Gastrocnemius medialis (tissue), 4 donors: ENCODE measurements around the gene PRPF19. TPM values are rescaled to one million over a fixed set of nuclear protein-coding genes. Genes with fewer than 3 reads are reported as not detected.

ENCODE experiments used
- ATAC-seq, 2 donors: fragments of 150-250 bp; one replicate each; pipeline ENCODE4 v1.9.1; 2016
- DNase-seq, 2 donors: peaks; one replicate each; pipeline ENCODE4 v3.0.0-alpha.2; 2019
- H3K27ac ChIP-seq, 4 donors: fragments of 200-600 bp; sonication (generic); 1 replicate in 1 of 4; 2 replicates in 3 of 4; pipeline ENCODE4 v1.5.1; 2016 to 2018; ENCODE audit warnings: mild to moderate bottlenecking in 2 of 4, moderate library complexity in 1 of 4
- H3K27me3 ChIP-seq, 3 donors: fragments of 200-600 bp; sonication (generic) in 2 of 3; 1 replicate in 1 of 3; 2 replicates in 2 of 3; pipeline versions ENCODE4 v1.5.1 to v1.6.0; 2016 to 2019; ENCODE audit warnings: mild to moderate bottlenecking in 1 of 3, moderate library complexity in 1 of 3
- H3K36me3 ChIP-seq, 2 donors: fragments of 200-600 bp; sonication (generic) in 1 of 2; one replicate each; pipeline ENCODE4 v1.5.1; 2017 to 2018
- H3K4me1 ChIP-seq, 2 donors: fragments of 200-600 bp; sonication (generic) in 1 of 2; one replicate each; pipeline ENCODE4 v1.5.1; 2016 to 2017; ENCODE audit warnings: mild to moderate bottlenecking in 2 of 2
- H3K4me3 ChIP-seq, 4 donors: fragments of 200-600 bp; sonication (generic) in 3 of 4; 1 replicate in 1 of 4; 2 replicates in 3 of 4; pipeline ENCODE4 v1.5.1; 2016 to 2019; ENCODE audit warnings: mild to moderate bottlenecking in 2 of 4
- H3K9me3 ChIP-seq, 3 donors: fragments of 200-600 bp; sonication (generic) in 2 of 3; 1 replicate in 1 of 3; 2 replicates in 2 of 3; pipeline ENCODE4 v1.5.1; 2016 to 2019
- POLR2A ChIP-seq, 2 donors: fragments of 450-650 bp; IDR thresholded peaks; one replicate each; pipeline ENCODE4 v1.6.1; 2017; ENCODE audit warnings: antibody characterized with exemption in 2 of 2, mild to moderate bottlenecking in 2 of 2, moderate library complexity in 2 of 2
- in situ Hi-C, 4 donors: fragments of 200-750 bp; cut with MboI; loops; one replicate each; pipeline versions ENCODE4 v1.15.0 to v1.8.0; 2017; ENCODE audit warnings: low sequenced_read_pairs in 4 of 4
- intact Hi-C: fragments of 100-400 bp; cut with DNase I; formaldehyde crosslinking; loops from one replicate; pipeline ENCODE4 v1.15.1; 2023; ENCODE audit warnings: low total_unique reads
- total RNA-seq, 4 donors: library from RNA; depleted of rRNA; stranded (reverse); fragments of >200 nt; gene quantifications; one replicate each; pipeline versions ENCODE4 v1.1.0 to v1.2.3, GENCODE V29; 2016
- TF ChIP-seq, protein P1 (sequence below), 5 experiments: fragments of 450-650 bp in 3 of 5; fragments of 200-600 bp in 2 of 5; sonication (generic) in 2 of 5; IDR thresholded peaks in 4 of 5; conservative IDR thresholded peaks in 1 of 5; 1 replicate in 4 of 5; 2 replicates in 1 of 5; pipeline ENCODE4 v1.5.1; 2016 to 2019; ENCODE audit warnings: antibody characterized with exemption in 5 of 5, mild to moderate bottlenecking in 3 of 5, moderate library complexity in 3 of 5

Gene PRPF19
- total RNA-seq, 4 donors from 2014 or later = 55.5 to 75.6 (median 71.9) TPM

DNA sequence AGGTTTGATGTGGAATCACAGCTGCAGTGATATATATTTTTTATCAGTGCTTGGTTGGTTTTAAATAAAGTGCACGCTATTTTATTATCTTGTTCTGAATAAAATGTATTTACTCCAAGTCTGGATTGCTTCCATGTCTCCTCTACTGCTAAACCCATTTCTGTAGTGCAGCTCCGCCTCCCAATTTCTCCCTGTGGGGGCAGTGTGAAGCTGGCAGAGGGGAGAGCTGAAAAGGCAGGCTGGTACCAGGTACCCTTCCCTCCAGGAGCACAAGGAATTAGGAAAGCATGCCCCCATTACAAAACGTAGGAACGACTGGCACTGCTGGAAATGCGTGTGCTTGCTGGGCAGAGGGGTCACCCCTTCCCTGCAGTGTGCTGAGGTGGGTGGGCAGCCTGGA lies 16.9 kb upstream of the PRPF19 start:
- in situ Hi-C loops = loop anchor here in 1 of 4 donors (25.0 kb wide), 1 partner anchor 239 kb away; the partner anchor contains the start of gene VPS37C
- intact Hi-C loops = no loop called here
- no peak for ATAC-seq

DNA sequence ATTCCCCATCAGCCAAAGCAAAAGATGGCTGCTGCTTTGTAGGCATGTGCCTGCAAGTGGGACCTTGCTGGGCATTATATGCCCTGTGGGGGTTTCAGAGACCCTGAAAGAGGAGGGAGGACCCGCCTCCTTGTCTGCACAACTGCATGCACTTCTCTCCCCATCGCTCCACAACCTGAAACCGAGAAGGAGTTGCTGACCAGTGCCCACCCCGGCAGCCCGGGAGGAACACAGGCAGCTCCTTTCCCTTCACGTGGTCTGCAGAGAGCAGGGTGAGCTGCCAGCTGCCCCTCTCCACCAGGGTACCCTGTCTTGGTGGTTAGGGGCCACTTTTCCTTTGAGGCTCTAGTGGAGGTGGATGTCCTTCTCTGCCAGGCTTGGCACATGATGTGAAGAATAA lies 16.5 kb upstream of the PRPF19 start:
- peaks cover 0 to 36% of the 10 kb centered on the region in 2 donors for H3K36me3 ChIP-seq
- intact Hi-C loops (no loop called here), in situ Hi-C loops (loop anchor here in 1 of 4 donors (25.0 kb wide), 1 partner anchor 239 kb away; the partner anchor contains the start of gene VPS37C)
- peaks cover 10 to 29% (median 21%) of the 10 kb centered on the region in 3 donors for H3K27me3 ChIP-seq
- DNase-seq = no peak
- H3K9me3 ChIP-seq = no peaks in the 10 kb centered on the region
- no peak for ATAC-seq
- peaks cover 24 to 39% of the 10 kb centered on the region in 2 donors for H3K4me1 ChIP-seq
- H3K27ac ChIP-seq = no peak overlapping the region
- no peak for TF ChIP-seq POLR2A (IDR thresholded peaks at IDR 0.05)
- TF ChIP-seq, protein P1, sequence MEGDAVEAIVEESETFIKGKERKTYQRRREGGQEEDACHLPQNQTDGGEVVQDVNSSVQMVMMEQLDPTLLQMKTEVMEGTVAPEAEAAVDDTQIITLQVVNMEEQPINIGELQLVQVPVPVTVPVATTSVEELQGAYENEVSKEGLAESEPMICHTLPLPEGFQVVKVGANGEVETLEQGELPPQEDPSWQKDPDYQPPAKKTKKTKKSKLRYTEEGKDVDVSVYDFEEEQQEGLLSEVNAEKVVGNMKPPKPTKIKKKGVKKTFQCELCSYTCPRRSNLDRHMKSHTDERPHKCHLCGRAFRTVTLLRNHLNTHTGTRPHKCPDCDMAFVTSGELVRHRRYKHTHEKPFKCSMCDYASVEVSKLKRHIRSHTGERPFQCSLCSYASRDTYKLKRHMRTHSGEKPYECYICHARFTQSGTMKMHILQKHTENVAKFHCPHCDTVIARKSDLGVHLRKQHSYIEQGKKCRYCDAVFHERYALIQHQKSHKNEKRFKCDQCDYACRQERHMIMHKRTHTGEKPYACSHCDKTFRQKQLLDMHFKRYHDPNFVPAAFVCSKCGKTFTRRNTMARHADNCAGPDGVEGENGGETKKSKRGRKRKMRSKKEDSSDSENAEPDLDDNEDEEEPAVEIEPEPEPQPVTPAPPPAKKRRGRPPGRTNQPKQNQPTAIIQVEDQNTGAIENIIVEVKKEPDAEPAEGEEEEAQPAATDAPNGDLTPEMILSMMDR (IDR thresholded peaks at IDR 0.05 in 4 of 5, conservative IDR thresholded peaks at IDR 0.05 in 1 of 5) = no peak
- no peak overlapping the region for H3K4me3 ChIP-seq

More for the DNA sequence above, 16.9 kb upstream of the PRPF19 start:
- Histone ChIP-seq H3K9me3 (no peaks in the 10 kb centered on the region), H3K4me1 (peaks cover 20 to 35% of the 10 kb centered on the region in 2 donors), H3K4me3 (no peak overlapping the region), H3K27ac (no peak overlapping the region), H3K27me3 (peaks cover 10 to 29% (median 21%) of the 10 kb centered on the region in 3 donors), H3K36me3 (peaks cover 0 to 36% of the 10 kb centered on the region in 2 donors)
- no peak for DNase-seq
- TF ChIP-seq, protein P1 (IDR thresholded peaks at IDR 0.05 in 4 of 5, conservative IDR thresholded peaks at IDR 0.05 in 1 of 5) = no peak
- TF ChIP-seq POLR2A (IDR thresholded peaks at IDR 0.05) = no peak

DNA sequence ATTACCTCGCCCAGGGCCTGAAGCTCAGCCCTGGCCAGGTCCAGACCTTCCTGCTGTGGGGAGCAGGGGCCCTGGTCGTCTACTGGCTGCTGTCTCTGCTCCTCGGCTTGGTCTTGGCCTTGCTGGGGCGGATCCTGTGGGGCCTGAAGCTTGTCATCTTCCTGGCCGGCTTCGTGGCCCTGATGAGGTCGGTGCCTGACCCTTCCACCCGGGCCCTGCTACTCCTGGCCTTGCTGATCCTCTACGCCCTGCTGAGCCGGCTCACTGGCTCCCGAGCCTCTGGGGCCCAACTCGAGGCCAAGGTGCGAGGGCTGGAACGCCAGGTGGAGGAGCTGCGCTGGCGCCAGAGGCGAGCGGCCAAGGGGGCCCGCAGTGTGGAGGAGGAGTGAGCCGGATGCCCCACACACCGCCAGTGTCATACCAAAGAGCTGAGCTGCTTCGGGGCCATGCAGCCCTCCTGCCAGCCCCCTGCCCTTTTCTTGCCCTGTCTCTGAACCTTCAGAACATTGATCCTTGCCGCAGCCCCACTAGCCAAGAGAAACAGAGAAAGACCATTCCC lies 15.5 kb upstream of the PRPF19 start:
- intact Hi-C loops (no loop called here), in situ Hi-C loops (loop anchor here in 1 of 4 donors (25.0 kb wide), 1 partner anchor 240 kb away; the partner anchor contains the start of gene VPS37C)
- H3K36me3 ChIP-seq = peaks cover 0 to 36% of the 10 kb centered on the region in 2 donors
- H3K27me3 ChIP-seq = peaks cover 7 to 22% (median 21%) of the 10 kb centered on the region in 3 donors
- H3K4me1 ChIP-seq = peaks cover 33 to 49% of the 10 kb centered on the region in 2 donors
- no peaks in the 10 kb centered on the region for H3K9me3 ChIP-seq
- ATAC-seq (no peak), DNase-seq (no peak)
- no peak for TF ChIP-seq POLR2A (IDR thresholded peaks at IDR 0.05)
- TF ChIP-seq, protein P1 (IDR thresholded peaks at IDR 0.05 in 4 of 5, conservative IDR thresholded peaks at IDR 0.05 in 1 of 5) = no peak
- H3K4me3 ChIP-seq = no peak overlapping the region
- H3K27ac ChIP-seq = no peak overlapping the region

DNA sequence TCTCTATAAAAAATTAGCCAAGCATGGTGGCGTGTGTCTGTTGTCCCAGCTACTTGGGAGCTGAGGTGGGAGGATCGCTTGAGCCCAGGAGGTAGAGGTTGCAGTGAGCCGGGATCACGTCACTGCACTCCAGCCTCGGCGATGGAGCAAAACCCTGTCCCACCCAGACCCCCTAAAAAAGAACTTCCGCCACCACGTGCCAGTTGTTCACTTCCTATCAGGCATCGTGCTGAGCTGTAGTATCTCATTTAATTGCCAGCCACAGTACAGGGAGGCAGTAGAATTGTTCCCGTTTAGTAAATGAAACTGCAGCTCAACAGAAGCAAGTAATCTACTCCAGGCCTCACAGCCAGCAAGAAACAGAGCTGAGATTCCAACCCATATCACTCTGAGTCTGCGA lies 14.9 kb upstream of the PRPF19 start:
- TF ChIP-seq, protein P1 (IDR thresholded peaks at IDR 0.05 in 4 of 5, conservative IDR thresholded peaks at IDR 0.05 in 1 of 5) = no peak
- TF ChIP-seq POLR2A (IDR thresholded peaks at IDR 0.05) = no peak
- no peak overlapping the region for H3K27ac ChIP-seq
- no peak overlapping the region for H3K4me3 ChIP-seq
- DNase-seq (no peak), ATAC-seq (no peak)
- in situ Hi-C loops = loop anchor here in 1 of 4 donors (25.0 kb wide), 1 partner anchor 241 kb away; the partner anchor contains the start of gene VPS37C
- no peaks in the 10 kb centered on the region for H3K9me3 ChIP-seq
- intact Hi-C loops = no loop called here
- peaks cover 39 to 55% of the 10 kb centered on the region in 2 donors for H3K4me1 ChIP-seq
- peaks cover 7 to 17% (median 16%) of the 10 kb centered on the region in 3 donors for H3K27me3 ChIP-seq
- H3K36me3 ChIP-seq = peaks cover 0 to 36% of the 10 kb centered on the region in 2 donors
